GM18907 (cell line): Measurements from ENCODE around the gene TMEM263.
"Not testable (repeated sequence)": the region's sequence is repeated elsewhere in the genome, so short reads cannot be mapped to it uniquely, and the experiment has no call there.

Experiments used
- ATAC-seq: cut with Tn5 transposase; IDR thresholded peaks from one replicate; pipeline ENCODE4 v1.9.1; 2021; ENCODE audit warnings: mild to moderate bottlenecking, moderate library complexity; ENCODE audit not compliant: unreplicated experiment

The TMEM263 gene

GRCh38 chr12:106955377-106956047 is at the start of gene TMEM263:
TMEM263 (plus strand) TSS chr12:106955907; CDS start chr12:106967117, 11,210 bp downstream.
- peak; percentile 82 for ATAC-seq

DNA sequence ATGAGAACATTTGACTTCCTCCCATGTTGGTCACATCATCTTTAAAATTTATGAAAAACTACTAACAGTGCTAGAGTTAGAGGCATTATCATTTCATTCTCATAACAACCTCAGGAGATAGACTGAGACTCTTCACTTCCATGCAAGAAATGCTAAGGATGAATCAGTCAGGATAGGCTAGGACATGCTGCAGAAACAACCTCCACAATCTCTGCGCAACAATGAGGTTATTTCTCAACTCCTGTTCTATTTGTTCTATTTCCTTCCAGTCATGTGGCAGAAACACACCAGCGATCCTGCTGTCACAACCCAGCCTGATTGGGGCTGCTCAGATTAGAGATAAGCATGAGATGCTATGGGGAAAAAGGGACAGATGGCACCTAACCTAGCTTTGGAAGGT is 49.0 kb upstream of the TMEM263 start:
- no peak for ATAC-seq

DNA sequence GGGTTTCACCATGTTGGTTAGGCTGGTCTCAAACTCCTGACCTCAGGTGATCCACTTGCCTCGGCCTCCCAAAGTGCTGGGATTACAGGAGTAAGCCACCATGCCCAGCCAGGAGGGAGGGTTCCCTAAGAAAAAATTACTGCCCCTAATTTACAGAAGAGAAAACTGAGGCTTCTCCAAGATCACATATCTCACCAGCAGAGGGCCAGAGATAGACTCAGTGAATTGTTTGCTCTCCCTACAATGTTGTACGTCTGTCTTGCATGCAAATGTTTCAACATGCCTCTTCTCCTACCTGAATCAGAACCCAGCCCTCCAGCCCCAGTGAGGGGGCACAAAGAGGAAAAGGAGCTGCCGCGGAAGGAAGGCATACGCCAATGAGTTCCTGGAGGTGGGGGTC is 48.3 kb upstream of the TMEM263 start:
- ATAC-seq = no peak

DNA sequence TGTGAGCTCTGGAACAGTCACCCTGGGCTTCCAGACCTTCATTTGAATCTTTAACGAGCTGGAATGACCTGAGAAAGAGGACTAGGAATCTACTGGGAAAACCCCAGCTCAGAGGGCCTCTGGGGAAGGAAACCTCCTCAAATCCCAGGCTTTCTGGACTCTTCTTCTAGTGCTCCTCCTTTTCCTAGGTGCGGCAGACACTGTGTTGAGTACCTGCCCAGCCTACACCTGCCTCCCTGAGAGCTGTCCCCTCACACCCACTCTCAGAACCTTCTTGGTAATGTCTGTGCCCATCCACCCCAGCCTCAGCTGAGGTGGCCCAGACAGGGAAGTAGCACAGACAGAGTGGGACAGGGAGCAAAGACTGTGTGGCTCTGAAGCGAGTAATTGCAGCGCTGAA is 47.9 kb upstream of the TMEM263 start:
- no peak for ATAC-seq

DNA sequence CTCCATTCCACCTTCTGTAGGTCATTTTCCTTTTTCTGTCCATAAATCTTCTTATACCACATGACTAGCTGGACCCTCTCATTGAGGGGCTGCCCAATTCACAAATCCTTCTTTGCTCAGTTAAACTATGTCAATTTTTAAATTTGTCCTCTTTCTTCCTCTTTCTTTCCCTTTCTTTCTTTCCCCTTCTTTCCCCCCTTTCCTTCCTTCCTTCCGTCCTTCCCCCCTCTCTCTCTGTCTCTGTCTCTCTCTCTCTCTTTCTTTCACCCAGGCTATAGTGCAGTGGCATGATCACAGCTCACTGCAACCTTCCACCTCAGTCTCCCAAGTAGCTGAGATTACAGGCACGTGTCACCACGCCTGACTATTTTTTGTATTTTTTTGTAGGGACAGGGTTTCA is 47.1 kb upstream of the TMEM263 start:
- ATAC-seq = no peak

- ATAC-seq = peak; percentile 80
These were observed 45.5 kb upstream of the TMEM263 start for GRCh38 chr12:106910202-106910601.

DNA sequence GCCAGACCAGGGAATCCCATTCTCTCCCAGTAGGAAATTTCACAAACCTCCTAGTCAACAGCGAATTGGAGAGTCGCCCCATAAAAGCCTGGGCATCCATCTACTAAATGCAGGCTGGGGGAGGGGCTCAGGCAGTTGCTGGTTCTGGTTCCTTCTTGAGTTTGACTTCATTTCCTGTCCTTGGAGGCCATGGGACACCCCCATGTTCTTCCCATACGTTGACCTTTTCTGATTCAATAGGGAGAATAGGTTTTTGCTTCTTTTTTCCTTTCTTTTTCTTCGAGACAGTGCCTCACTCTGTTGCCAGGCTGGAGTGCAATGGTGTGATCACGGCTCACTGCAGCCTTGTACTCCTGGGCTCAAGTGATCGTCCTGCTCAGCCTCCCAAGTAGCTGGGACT is 44.1 kb upstream of the TMEM263 start:
- ATAC-seq = no peak

DNA sequence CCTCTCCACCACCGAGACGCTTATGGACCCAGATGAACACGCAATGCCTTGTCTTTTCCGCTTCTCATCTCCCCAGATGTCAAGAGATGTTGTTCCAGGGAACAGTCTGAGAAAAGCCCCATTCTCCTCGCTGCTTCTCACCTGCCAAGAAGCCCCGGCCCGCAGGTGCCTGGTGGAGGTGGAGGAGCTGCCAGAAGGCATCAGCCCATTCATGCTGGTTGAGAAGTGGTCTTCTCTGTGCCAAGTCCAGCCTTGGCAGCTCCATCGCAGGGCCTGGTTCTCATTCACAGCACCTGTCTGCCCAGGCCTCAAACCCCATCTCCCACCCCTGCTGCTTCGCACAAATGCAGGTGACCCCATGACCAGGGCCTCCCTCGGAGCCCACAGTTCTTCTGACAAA is 42.3 kb upstream of the TMEM263 start:
- no peak for ATAC-seq

DNA sequence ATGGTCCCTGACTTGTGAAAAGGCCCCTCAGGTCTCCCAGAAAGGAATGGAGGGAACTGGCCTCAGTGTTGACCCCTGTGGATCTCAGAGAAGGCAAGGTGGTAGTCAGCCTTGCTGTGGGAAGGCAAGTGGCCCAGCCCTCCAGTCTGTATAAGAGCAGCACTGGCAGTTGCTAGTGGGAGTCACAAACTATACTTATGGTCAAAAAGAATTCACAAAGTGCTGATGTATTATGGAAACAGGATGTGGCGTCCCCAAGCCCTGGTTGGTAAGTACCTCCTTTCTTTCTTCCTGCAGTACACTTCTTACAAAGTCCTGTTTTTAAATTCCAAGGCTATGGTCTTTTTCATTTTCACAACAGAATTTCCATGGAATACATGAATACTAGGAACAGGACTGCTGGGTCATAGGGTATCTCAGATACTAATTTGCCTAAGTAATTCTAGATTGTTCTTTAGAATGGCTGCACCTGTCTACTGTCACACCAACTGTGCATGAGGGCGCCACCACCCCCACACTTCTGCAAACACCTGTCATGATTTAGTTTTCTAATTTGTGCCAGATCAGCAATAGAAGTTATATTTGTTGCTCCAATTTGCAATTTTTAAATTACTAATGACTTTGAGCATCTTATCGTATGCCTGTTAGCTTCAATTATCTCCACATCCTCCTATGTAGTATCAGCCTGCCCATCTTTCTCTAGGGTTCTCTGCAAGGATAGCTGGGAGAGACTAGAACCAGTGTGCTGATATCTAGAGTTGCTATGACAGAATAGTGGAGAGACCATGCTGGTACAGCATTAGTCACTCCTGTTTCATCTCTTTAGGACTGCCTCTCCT is 40.7 kb upstream of the TMEM263 start:
- peak; percentile 77 for ATAC-seq

DNA sequence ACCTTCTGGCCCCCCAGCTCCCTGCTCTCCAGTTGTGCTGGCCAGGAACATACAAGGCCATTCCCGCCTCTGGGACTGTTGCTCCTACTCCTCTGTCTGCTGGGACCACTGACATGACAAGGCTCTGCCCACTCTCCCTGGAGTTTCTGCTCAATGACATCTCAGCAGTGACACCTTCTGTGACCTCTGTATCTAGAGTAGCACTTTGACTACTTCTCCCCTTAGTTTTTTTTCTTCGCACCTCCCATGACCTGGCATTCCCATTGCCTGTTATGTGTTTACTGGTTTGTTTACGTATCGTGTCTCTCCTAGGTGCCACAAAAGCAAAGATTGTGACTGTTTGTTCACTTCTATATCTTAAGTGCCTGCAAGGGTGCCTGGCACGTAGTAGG is 40.1 kb upstream of the TMEM263 start:
- no peak for ATAC-seq

DNA sequence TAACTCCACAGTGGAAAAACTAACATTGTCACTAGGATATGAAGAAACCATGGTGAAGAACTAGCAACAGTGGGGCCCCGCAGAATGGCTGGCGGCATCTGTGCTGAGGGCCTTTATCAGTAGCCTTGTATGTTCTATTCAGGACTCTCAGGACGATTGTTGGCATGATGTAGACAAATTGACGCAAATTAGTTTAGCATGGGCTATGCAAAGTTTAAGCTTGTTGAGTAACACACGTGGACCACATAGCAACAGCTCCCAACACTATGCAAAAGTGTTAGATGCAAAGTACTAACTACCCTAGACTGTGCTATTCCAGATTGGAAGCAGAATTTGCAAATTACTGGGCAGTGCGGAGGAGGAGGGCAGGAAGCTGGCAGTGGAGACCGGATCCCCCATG is 38.2 kb upstream of the TMEM263 start:
- no peak for ATAC-seq

DNA sequence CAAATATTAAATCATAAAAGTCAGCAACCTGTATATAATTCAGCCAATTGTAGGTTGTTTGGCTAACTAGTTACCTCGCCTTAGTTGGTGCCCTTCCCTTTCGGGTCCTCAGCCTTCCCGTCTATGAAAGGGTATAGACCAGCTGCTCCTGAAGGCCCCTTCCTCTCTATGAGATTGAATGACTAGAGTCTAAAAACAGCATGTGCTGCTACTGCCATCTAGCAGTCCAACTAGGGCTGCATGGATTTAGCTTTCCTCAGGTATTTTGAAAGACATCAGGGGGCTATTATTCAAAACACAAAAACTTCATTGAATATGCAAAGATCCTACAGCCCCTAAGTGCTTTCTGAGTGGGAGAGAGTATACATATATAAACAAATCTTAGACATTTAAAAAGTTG is 37.0 kb upstream of the TMEM263 start:
- ATAC-seq = no peak

GRCh38 chr12:106919910-106920544 is 35.7 kb upstream of the TMEM263 start:
- ATAC-seq = no peak

GRCh38 chr12:106921976-106922375 is 33.7 kb upstream of the TMEM263 start:
- ATAC-seq = not testable (repeated sequence)

DNA sequence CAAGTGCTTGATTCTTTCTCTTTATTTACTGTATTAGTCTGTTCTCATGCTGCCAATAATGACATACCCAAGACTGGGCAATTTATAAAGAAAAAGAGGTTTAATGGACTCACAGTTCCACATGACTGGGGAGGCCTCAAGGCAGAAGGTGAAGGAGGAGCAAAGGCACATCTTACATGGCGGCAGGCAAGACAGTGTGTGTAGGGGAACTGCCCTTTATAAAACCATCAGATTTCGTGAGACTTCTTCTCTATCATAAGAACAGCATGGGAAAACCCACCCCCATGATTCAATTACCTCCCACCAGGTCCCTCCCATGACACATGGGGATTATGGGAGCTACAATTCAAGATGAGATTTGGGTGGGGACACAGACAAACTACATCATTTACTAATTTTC is 32.1 kb upstream of the TMEM263 start:
- not testable (repeated sequence) for ATAC-seq

- ATAC-seq = no peak
These were observed 31.3 kb upstream of the TMEM263 start for GRCh38 chr12:106924268-106924861.

DNA sequence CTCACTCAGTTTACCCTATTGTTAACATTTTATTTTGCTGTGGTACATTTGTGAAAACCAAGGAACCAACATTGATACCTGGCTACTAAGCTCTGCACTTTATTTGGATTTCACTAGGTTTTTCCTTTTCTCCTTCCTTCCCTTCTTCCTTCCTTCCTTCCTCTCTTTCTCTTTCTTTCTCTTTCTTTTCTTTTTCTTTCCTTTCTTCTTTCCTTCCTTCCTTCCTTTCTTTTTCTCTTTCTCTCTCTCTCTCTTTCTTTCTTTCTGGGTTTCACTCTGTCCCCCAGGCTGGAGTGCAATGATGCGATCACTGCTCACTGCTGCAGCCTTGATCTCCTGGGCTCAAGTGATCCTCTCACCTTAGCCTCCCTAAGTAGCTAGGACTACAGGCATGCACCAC is 29.1 kb upstream of the TMEM263 start:
- ATAC-seq = no peak

- no peak for ATAC-seq
These were observed 21.4 kb upstream of the TMEM263 start for GRCh38 chr12:106934277-106934676.

- no peak for ATAC-seq
These were observed 14.1 kb upstream of the TMEM263 start for GRCh38 chr12:106941481-106942156.

DNA sequence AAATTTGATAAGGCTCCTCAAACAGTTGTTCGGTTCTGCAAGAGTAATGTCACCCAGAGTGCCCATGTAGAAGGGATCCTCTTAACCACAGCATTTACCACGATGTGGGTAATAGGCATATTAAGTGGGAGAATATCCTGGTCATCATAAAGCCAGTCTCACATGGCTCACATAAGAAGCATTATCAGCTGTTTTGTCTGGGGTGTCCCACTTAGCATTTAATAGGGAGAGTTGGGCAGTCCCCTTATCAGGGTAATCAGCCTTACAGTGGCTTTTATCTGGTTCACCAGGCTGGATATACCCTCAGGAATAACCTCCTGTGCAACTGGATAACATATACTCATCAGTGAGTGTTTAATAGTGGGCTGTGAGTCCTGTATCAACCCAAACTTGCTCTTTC is 12.9 kb upstream of the TMEM263 start:
- no peak for ATAC-seq

- no peak for ATAC-seq
These were observed 10.4 kb upstream of the TMEM263 start for GRCh38 chr12:106945261-106945851.
